GM21423 (cell line): Measurements from ENCODE around the gene NELL1.

Experiments used
- ATAC-seq: cut with Tn5 transposase; IDR thresholded peaks from one replicate; pipeline ENCODE4 v1.9.1; 2021; ENCODE audit warnings: mild to moderate bottlenecking, moderate library complexity; ENCODE audit not compliant: unreplicated experiment

The NELL1 gene

DNA sequence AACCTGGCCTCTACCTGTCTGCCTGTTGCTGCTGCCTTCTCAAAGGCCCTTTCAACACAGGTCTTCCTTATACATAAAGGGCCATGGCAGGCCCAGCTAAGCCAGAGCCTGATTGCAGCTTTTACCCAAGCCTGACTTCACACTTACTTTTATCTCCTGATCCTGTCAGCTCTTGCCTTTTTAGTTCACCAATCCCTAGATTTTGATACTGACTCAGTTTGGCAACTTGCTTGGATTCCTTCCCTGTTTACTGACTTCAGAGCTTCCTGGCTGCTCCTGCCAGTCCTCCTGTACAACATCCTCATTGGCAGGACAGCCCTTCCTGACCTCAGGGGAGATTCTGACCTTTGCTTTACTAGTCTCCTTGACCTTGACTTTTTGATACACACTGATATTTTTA lies 195.2 kb downstream of the NELL1 start:
- ATAC-seq = no peak

DNA sequence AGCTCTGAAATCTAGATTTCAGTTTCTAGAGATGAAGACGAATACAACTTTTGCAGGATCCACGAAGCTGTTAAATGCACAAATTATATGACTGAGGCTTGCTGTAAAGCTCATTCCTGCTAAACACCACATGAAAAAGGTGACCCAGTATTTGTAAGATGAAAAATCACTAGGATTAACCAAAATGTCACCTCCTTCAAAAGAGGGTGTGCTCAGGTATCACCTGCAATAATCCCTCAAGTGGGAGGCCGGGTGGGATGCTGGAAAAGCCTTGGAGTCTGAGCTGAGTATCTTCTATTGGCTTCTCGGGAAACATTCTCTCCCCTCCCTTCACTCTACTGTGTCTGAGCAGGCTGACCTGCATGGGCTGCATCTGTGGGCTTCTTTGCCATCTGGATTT lies 195.8 kb downstream of the NELL1 start:
- ATAC-seq = no peak

DNA sequence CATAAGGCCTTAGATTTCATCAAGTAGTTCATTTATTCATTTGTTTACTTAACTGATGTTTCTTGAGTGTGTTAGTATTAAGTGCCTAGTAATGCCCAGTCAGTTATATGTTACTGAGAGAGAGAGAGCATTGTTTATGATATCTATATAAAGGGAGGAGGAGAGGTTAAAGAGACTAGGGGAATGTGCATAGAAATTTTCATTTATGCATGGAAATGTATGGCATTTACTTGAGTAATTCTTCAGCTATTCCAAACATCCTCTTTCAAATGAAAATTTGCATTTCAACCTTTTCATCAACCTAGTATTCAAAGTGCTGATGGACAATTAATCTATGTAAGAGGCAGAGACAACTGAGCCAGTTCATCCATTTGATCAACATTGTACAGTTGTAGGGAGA lies 199.7 kb downstream of the NELL1 start:
- ATAC-seq = no peak

DNA sequence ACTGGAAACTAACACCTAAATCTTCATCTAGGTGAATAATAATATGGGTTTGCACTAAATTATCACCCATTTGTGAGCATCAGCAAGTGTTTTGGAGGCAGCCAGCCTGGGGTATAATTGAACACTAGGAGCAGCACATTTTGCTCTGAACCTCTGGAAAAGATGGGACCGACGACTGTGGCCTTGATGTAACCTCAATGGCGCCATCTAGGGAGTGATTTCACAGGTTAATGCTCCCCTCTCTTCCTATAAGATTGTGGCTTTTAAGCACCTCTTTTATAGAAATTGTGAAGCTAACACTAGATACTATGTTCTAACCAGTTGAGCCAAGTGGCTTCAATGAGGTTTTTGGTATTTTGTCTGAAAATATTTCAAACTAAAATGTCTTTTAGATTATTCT lies 203.7 kb downstream of the NELL1 start:
- no peak for ATAC-seq

- no peak for ATAC-seq
Observed at GRCh38 chr11:20874358-20874757, 205.0 kb downstream of the NELL1 start.

DNA sequence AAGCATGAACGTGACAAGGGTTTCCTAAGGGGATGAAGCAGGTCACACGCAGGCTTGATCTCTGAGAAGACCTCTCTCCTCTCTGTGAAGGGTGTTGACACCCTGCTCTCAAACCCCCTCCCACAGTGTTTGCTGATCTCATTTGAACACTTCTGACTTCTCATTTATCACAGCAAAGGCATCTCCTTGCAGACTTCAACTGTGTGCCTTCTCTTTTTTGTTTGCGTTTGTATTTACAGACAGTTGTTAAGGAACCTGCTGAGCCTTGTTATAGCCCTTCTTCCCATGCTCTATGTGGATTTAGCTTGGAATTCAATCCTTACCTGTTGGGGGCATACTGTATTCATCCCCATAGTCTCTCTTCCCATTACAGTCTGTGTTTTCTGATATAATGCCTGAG lies 206.5 kb downstream of the NELL1 start:
- ATAC-seq = no peak

- ATAC-seq = no peak
Observed at GRCh38 chr11:20876738-20877137, 207.4 kb downstream of the NELL1 start.

DNA sequence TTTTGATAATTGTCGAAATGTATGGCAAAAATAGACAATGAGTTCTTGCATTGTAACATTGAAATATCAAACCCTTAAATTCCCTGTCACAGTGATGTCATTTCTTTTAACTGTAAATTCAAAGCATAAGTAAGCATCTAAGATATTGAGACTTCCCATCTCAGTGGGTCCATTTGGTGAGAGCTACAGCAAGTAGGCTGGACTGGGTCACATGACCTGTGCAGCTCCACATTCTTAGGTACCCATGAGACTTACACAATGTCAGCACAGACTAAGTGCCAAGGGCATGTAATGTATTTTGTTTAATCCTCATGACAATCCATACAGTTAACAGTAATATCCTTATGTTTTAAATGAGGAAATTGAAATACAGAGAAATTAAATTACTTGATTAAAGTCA lies 210.7 kb downstream of the NELL1 start:
- no peak for ATAC-seq

DNA sequence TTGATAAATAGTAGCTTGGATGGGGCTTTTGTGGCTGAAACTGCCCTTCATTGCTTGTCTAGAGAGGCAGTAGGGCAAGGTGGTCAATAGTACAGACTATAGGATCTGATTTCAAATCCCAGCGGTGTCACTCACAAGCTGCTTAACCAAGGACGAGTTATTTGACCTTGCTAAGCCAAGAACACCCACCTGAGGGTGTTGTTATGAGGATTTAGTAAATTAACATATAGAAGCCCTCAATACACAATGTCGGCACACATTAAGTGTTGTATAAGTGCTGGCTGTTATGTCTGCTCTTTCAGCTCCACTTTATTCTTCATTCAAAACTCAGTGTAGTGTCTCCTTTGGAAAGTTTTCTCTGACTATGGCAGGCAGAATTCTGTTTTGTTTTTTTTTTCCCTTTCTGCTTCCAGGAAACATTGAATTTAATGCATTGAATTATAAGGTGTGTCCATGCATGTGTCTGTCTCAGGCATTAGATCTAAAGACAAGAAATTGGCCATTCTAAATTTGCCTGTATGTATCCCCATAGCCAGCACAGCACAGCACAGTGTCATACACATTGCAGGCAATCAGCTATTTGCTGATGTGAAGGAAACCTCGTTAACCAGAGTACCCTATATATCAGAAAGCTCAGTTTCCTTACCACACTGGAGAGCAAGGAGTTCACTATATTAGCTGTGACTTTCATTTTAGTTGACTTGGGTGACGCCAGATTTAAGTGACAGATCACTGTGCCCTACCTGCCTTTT lies 212.1 kb downstream of the NELL1 start:
- ATAC-seq = no peak

DNA sequence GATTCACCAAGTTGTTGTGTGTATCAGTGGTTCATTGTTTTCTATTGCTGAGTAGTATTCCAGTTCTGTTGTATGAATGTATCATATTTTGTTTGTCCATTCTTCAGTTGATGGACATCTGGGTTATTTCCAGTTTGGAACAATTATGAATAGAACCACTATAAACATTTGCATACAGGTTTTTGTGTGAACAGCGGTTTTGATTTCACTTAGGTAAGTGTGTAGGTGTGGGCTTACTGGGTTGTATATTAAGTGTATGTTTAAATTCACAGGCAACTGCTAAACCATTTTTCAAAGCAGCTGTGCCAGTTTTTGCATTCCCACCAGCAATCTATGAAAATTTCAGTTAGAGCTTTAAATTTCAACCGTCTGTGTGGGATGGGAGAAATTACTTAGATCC lies 217.8 kb downstream of the NELL1 start:
- ATAC-seq = no peak

DNA sequence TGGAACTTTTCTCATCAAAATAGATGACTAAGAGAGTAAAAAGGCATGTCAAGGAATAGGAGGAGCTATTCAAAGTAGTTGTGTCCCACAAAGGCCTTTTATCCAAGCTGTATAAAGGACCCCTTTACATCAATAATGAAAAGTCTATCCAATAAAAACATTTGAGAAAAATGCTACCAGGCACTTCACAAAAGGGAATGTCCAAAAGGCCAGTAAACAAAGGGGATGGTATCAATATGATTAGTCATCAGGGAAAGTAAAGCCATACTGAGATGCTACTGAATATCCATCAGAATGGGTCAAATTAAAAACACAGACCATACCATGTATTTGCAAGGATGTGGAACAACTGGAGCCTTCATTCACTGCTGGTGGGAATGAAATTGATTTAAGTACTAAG lies 224.9 kb downstream of the NELL1 start:
- no peak for ATAC-seq

- ATAC-seq = no peak
Observed at GRCh38 chr11:20909995-20910726, 240.8 kb downstream of the NELL1 start.

- ATAC-seq = no peak
Observed at GRCh38 chr11:20910733-20911132, 241.3 kb downstream of the NELL1 start.

GRCh38 chr11:20912065-20912821 lies 242.9 kb downstream of the NELL1 start:
- no peak for ATAC-seq

- ATAC-seq = no peak
Observed at GRCh38 chr11:20912922-20913512, 243.6 kb downstream of the NELL1 start.

DNA sequence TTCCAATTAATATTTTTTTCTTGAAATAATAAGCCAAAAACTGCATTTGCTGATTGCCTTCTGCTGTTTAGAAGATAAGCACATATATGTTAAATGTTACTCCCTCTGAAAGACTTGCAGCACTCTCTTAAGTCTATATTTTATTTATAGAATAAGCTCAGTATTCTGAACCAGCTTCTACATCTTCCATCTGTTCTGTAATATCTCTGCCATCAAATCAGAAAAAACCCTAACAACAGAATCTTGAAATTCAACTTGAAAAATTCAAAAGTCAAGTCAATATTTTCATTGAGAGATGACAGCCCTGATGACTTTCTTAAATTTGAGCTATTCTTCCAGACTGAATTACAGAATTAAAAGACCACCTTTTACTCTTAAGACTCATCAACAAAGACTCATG lies 247.9 kb downstream of the NELL1 start:
- ATAC-seq = no peak

DNA sequence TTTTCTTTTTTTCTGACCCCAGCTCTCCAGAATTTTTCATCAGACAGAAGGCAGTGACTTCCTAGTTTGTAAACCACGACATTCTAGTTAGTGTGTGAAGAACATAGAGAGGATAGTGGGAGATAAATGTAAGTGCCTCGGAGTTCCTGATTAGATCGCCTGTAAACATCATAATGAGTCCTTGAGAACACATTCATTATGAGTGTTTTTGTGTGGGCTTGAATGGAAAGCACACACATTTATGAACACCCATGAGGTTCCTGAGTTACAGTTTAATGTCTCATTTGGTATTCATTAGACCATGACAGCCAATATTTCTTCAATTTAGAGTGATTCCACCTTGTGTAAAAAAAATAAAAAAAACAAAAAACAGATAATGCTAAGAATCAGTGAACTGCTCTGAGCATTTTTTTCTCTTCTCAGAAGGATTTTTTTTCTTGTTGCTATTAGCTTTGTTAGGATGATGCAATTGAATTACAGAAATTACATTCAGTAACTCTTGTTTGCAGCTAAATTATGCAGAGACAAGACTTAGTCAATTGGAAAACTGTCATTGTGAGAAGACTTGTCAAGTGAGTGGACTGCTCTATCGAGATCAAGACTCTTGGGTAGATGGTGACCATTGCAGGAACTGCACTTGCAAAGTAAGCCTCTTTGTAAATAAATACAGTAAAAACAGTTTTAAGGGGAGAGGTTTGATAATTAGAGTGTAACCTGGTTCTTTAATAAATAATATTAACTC lies 257.6 kb downstream of the NELL1 start:
- no peak for ATAC-seq

- no peak for ATAC-seq
Observed at GRCh38 chr11:20931029-20931428, 261.6 kb downstream of the NELL1 start.

GRCh38 chr11:20933086-20933485 lies 263.7 kb downstream of the NELL1 start:
- ATAC-seq = no peak

GRCh38 chr11:20933958-20934357 lies 264.6 kb downstream of the NELL1 start:
- ATAC-seq = no peak

- ATAC-seq = no peak
Observed at GRCh38 chr11:20934516-20934915, 265.1 kb downstream of the NELL1 start.
